ENCODE results near the gene FUT2. TPM values are rescaled to one million over a fixed set of nuclear protein-coding genes. Genes with fewer than 3 reads are reported as not detected.
"Not testable (repeated sequence)": the region's sequence is repeated elsewhere in the genome, so short reads cannot be mapped to it uniquely, and the experiment has no call there.

The FUT2 gene
- total RNA-seq, 2 experiments from 2014 or later: not detected

GRCh38 chr19:48654299-48655059 lies 41.3 kb upstream of the FUT2 start:
- Mint-ChIP-seq H3K4me3 (no peak overlapping the region), H3K9me3 (no peaks in the 10 kb centered on the region), H3K36me3 (ENCODE audit: low read depth) (no peaks in the 10 kb centered on the region), H3K27ac (no peak overlapping the region), H3K4me1 (ENCODE audit: low read depth) (peaks cover 9% of the 10 kb centered on the region), H3K27me3 (no peaks in the 10 kb centered on the region)
- H3K27me3 ChIP-seq (ENCODE audit: control insufficient read depth in 1 of 2, insufficient read depth in 2 of 2, low read length in 2 of 2): no peaks in the 10 kb centered on the region
- ATAC-seq (ENCODE audit: poor library complexity) (no peak), DNase-seq (no peak)
- no peak overlapping the region for H3K27ac ChIP-seq (ENCODE audit: low read depth in 1 of 2, low read length in 2 of 2)
- no peak for TF ChIP-seq CTCF (IDR thresholded peaks at IDR 0.05)
- ChIA-PET CTCF (no interaction called here), POLR2A (no interaction called here)
- no peaks in the 10 kb centered on the region for H3K9me3 ChIP-seq (ENCODE audit: control insufficient read depth in 1 of 2, insufficient read depth in 1 of 2, low read length in 2 of 2)
- H3K36me3 ChIP-seq (ENCODE audit: insufficient read depth, low read length): no peaks in the 10 kb centered on the region
- intact Hi-C loops (cut with DNase I, micrococcal nuclease): no loop called here
- H3K4me3 ChIP-seq (ENCODE audit: low read length): no peak overlapping the region
- H3K4me1 ChIP-seq (ENCODE audit: insufficient read depth, low read length): peaks cover 3% of the 10 kb centered on the region

GRCh38 chr19:48656840-48657474 lies 38.8 kb upstream of the FUT2 start:
- Histone ChIP-seq H3K27me3 (ENCODE audit: control insufficient read depth in 1 of 2, insufficient read depth in 2 of 2, low read length in 2 of 2) (no peaks in the 10 kb centered on the region), H3K4me3 (ENCODE audit: low read length) (no peak overlapping the region), H3K9me3 (ENCODE audit: control insufficient read depth in 1 of 2, insufficient read depth in 1 of 2, low read length in 2 of 2) (no peaks in the 10 kb centered on the region), H3K36me3 (ENCODE audit: insufficient read depth, low read length) (no peaks in the 10 kb centered on the region), H3K4me1 (ENCODE audit: insufficient read depth, low read length) (peaks cover 16% of the 10 kb centered on the region), H3K27ac (ENCODE audit: low read depth in 1 of 2, low read length in 2 of 2) (no peak overlapping the region)
- DNase-seq (no peak), ATAC-seq (ENCODE audit: poor library complexity) (no peak)
- intact Hi-C loops (cut with DNase I, micrococcal nuclease): no loop called here
- H3K9me3 Mint-ChIP-seq: no peaks in the 10 kb centered on the region
- CTCF ChIA-PET: no interaction called here
- no peak overlapping the region for H3K4me3 Mint-ChIP-seq
- H3K27me3 Mint-ChIP-seq: no peaks in the 10 kb centered on the region
- POLR2A ChIA-PET: no interaction called here
- H3K4me1 Mint-ChIP-seq (ENCODE audit: low read depth): peaks cover 14% of the 10 kb centered on the region
- no peak overlapping the region for H3K27ac Mint-ChIP-seq
- TF ChIP-seq CTCF (IDR thresholded peaks at IDR 0.05): no peak
- H3K36me3 Mint-ChIP-seq (ENCODE audit: low read depth): no peaks in the 10 kb centered on the region

GRCh38 chr19:48657828-48658227 lies 37.9 kb upstream of the FUT2 start:
- ATAC-seq (ENCODE audit: poor library complexity); POLR2A ChIA-PET; H3K36me3 Mint-ChIP-seq (ENCODE audit: low read depth); H3K27me3 Mint-ChIP-seq; CTCF ChIA-PET; H3K36me3 ChIP-seq (ENCODE audit: insufficient read depth, low read length); H3K4me3 Mint-ChIP-seq; DNase-seq; H3K9me3 ChIP-seq (ENCODE audit: control insufficient read depth in 1 of 2, insufficient read depth in 1 of 2, low read length in 2 of 2); intact Hi-C loops (cut with DNase I, micrococcal nuclease); H3K9me3 Mint-ChIP-seq; H3K27me3 ChIP-seq (ENCODE audit: control insufficient read depth in 1 of 2, insufficient read depth in 2 of 2, low read length in 2 of 2); H3K27ac Mint-ChIP-seq; H3K4me1 Mint-ChIP-seq (ENCODE audit: low read depth); H3K27ac ChIP-seq (ENCODE audit: low read depth in 1 of 2, low read length in 2 of 2); H3K4me3 ChIP-seq (ENCODE audit: low read length): not testable (repeated sequence)
- peaks cover 16% of the 10 kb centered on the region for H3K4me1 ChIP-seq (ENCODE audit: insufficient read depth, low read length)
